Nephron progenitor cell (in vitro differentiated cells): Measurements from ENCODE around the gene GYS1.
A peak's percentile ranks its signal among the peaks of the same experiment; 100 is the strongest.

Source experiments
- DNase-seq: peaks from one replicate; pipeline ENCODE4 v3.0.0; 2021
- H3K27ac Mint-ChIP-seq: 2 replicates; pipeline ENCODE4 v1.8.0; 2021; ENCODE audit warnings: mild to moderate bottlenecking, moderate library complexity, mixed read lengths
- H3K27me3 Mint-ChIP-seq: 2 replicates; pipeline ENCODE4 v1.8.0; 2021; ENCODE audit warnings: mild to moderate bottlenecking, low read depth, mixed read lengths; ENCODE audit not compliant: poor library complexity
- H3K36me3 Mint-ChIP-seq: 2 replicates; pipeline ENCODE4 v1.8.0; 2021; ENCODE audit warnings: low read depth, mixed read lengths
- H3K4me1 Mint-ChIP-seq: 2 replicates; pipeline ENCODE4 v1.8.0; 2021; ENCODE audit warnings: mixed read lengths
- H3K4me3 Mint-ChIP-seq: 2 replicates; pipeline ENCODE4 v1.8.0; 2021; ENCODE audit warnings: mild to moderate bottlenecking, moderate library complexity, mixed read lengths
- H3K9me3 Mint-ChIP-seq: 2 replicates; pipeline ENCODE4 v1.8.0; 2021; ENCODE audit warnings: mild to moderate bottlenecking, moderate library complexity, mixed read lengths
- CTCF ChIP-seq: fragments of 200-600 bp; sonication (generic); IDR thresholded peaks from 2 replicates; pipeline ENCODE4 v1.5.0; 2021; ENCODE audit warnings: antibody characterized with exemption

The GYS1 gene

GRCh38 chr19:48953141-48953540 is 40.0 kb downstream of the GYS1 start:
- Mint-ChIP-seq H3K4me1 (peaks cover 23% of the 10 kb centered on the region), H3K27ac (no peak overlapping the region), H3K27me3 (peaks cover 23% of the 10 kb centered on the region), H3K9me3 (peaks cover 4% of the 10 kb centered on the region), H3K36me3 (peaks cover 21% of the 10 kb centered on the region), H3K4me3 (no peak overlapping the region)
- no peak for TF ChIP-seq CTCF
- no peak for DNase-seq

GRCh38 chr19:48950830-48951519 is 42.1 kb downstream of the GYS1 start:
- TF ChIP-seq CTCF: no peak
- no peak overlapping the region for H3K27ac Mint-ChIP-seq
- peaks cover under 1% of the 10 kb centered on the region for H3K36me3 Mint-ChIP-seq
- H3K4me1 Mint-ChIP-seq: peaks cover 19% of the 10 kb centered on the region
- DNase-seq: no peak
- no peak overlapping the region for H3K4me3 Mint-ChIP-seq
- H3K9me3 Mint-ChIP-seq: peaks cover 4% of the 10 kb centered on the region
- peaks cover 23% of the 10 kb centered on the region for H3K27me3 Mint-ChIP-seq

- H3K9me3 Mint-ChIP-seq: peaks cover 4% of the 10 kb centered on the region
- H3K36me3 Mint-ChIP-seq: no peaks in the 10 kb centered on the region
- H3K4me3 Mint-ChIP-seq: no peak overlapping the region
- TF ChIP-seq CTCF: no peak
- no peak for DNase-seq
- peak overlapping the region; percentile 42 for H3K27ac Mint-ChIP-seq
- peaks cover 11% of the 10 kb centered on the region for H3K4me1 Mint-ChIP-seq
- H3K27me3 Mint-ChIP-seq: peaks cover 23% of the 10 kb centered on the region
Observed at GRCh38 chr19:48950159-48950558, 43.0 kb downstream of the GYS1 start.

GRCh38 chr19:48947258-48947542 is 45.9 kb downstream of the GYS1 start:
- no peak for DNase-seq
- peaks cover 5% of the 10 kb centered on the region for H3K4me1 Mint-ChIP-seq
- no peak overlapping the region for H3K4me3 Mint-ChIP-seq
- H3K36me3 Mint-ChIP-seq: no peaks in the 10 kb centered on the region
- peaks cover 4% of the 10 kb centered on the region for H3K9me3 Mint-ChIP-seq
- TF ChIP-seq CTCF: no peak
- peaks cover 15% of the 10 kb centered on the region for H3K27me3 Mint-ChIP-seq
- H3K27ac Mint-ChIP-seq: no peak overlapping the region

- TF ChIP-seq CTCF: no peak
- peaks cover 4% of the 10 kb centered on the region for H3K9me3 Mint-ChIP-seq
- peaks cover 5% of the 10 kb centered on the region for H3K4me1 Mint-ChIP-seq
- H3K4me3 Mint-ChIP-seq: no peak overlapping the region
- no peaks in the 10 kb centered on the region for H3K36me3 Mint-ChIP-seq
- DNase-seq: no peak
- H3K27me3 Mint-ChIP-seq: peaks cover 12% of the 10 kb centered on the region
- no peak overlapping the region for H3K27ac Mint-ChIP-seq
Observed at GRCh38 chr19:48946463-48947257, 46.4 kb downstream of the GYS1 start.

GRCh38 chr19:48945817-48946216 is 47.3 kb downstream of the GYS1 start:
- Mint-ChIP-seq H3K9me3 (peaks cover 10% of the 10 kb centered on the region), H3K27me3 (peaks cover 10% of the 10 kb centered on the region), H3K36me3 (peaks cover 6% of the 10 kb centered on the region), H3K4me1 (peaks cover 5% of the 10 kb centered on the region), H3K4me3 (no peak overlapping the region), H3K27ac (no peak overlapping the region)
- no peak for DNase-seq
- TF ChIP-seq CTCF: no peak
